Stimulated activated CD8-positive, alpha-beta memory T cell treated with anti-CD3 and anti-CD28 coated beads, Interleukin-15, amount 100 ng/mL, for 48 hours (primary cell): ENCODE data around the gene ODF2.
"Not testable (repeated sequence)": the region's sequence is repeated elsewhere in the genome, so short reads cannot be mapped to it uniquely, and the experiment has no call there.

Experiments used
- DNase-seq, 2 donors: peaks; one replicate each; pipeline ENCODE4 v3.0.0-alpha.2; 2020; ENCODE audit warnings: low read depth in 2 of 2

ODF2 gene

GRCh38 chr9:128482186-128482585 is 26.4 kb downstream of the ODF2 start:
- no peak for DNase-seq

GRCh38 chr9:128484686-128485413 is 29.0 kb downstream of the ODF2 start:
- no peak for DNase-seq

GRCh38 chr9:128485414-128485855 is 29.6 kb downstream of the ODF2 start:
- no peak for DNase-seq

- no peak for DNase-seq
Measured at GRCh38 chr9:128486201-128486600, 30.4 kb downstream of the ODF2 start.

- DNase-seq: no peak
Measured at GRCh38 chr9:128493424-128493823, 37.6 kb downstream of the ODF2 start.

- DNase-seq: no peak
Measured at GRCh38 chr9:128494108-128494745, 38.4 kb downstream of the ODF2 start.

- no peak for DNase-seq
Measured at GRCh38 chr9:128494746-128495129, 38.9 kb downstream of the ODF2 start.

GRCh38 chr9:128495296-128495695 is 39.5 kb downstream of the ODF2 start:
- DNase-seq: no peak

GRCh38 chr9:128495804-128496417 is 40.1 kb downstream of the ODF2 start:
- no peak for DNase-seq

GRCh38 chr9:128497824-128498610 is 42.2 kb downstream of the ODF2 start:
- no peak for DNase-seq

- DNase-seq: no peak
Measured at GRCh38 chr9:128498911-128499310, 43.1 kb downstream of the ODF2 start.

GRCh38 chr9:128499920-128500319 is 44.1 kb downstream of the ODF2 start:
- DNase-seq: no peak

- not testable (repeated sequence) for DNase-seq
Measured at GRCh38 chr9:128503415-128503825, 47.6 kb downstream of the ODF2 start.

GRCh38 chr9:128503870-128504269 is 48.1 kb downstream of the ODF2 start:
- no peak for DNase-seq

GRCh38 chr9:128504485-128505413 is 48.9 kb downstream of the ODF2 start, which contains the start of gene GLE1:
Gene GLE1 (plus strand): TSS chr9:128504719. CDS start chr9:128504806, 87 bp downstream.
- peak; percentile 93 to 95 for DNase-seq

GRCh38 chr9:128505414-128505765 is 49.6 kb downstream of the ODF2 start:
- no peak for DNase-seq

GRCh38 chr9:128505906-128506305 is 50.1 kb downstream of the ODF2 start:
- not testable (repeated sequence) for DNase-seq

GRCh38 chr9:128512820-128513219 is 57.0 kb downstream of the ODF2 start:
- no peak for DNase-seq

- DNase-seq: no peak
Measured at GRCh38 chr9:128521956-128522355, 66.2 kb downstream of the ODF2 start.

- no peak for DNase-seq
Measured at GRCh38 chr9:128523199-128523925, 67.6 kb downstream of the ODF2 start.
